Measurements from ENCODE around the gene AUTS2. TPM values are rescaled to one million over a fixed set of nuclear protein-coding genes. Genes with fewer than 3 reads are reported as not detected.

Gene AUTS2
- total and polyA plus RNA-seq, 2 experiments from 2014 or later = 32.0 to 91.0 TPM

- TF ChIP-seq REST (IDR thresholded peaks at IDR 0.05; ENCODE audit: unreplicated experiment) (no peak), EZH2phosphoT487 (IDR thresholded peaks at IDR 0.05; ENCODE audit: unreplicated experiment) (no peak), CREB1 (CRISPR knock-in tag; IDR thresholded peaks at IDR 0.05; ENCODE audit: low read depth) (no peak), POLR2AphosphoS5 (IDR thresholded peaks at IDR 0.05; ENCODE audit: low read depth) (no peak), JUNB (IDR thresholded peaks at IDR 0.05; ENCODE audit: unreplicated experiment) (no peak)
These were observed 308.2 kb downstream of the AUTS2 start (continued) for GRCh38 chr7:69906283-69906995.

GRCh38 chr7:69907720-69908119 lies 309.4 kb downstream of the AUTS2 start:
- no peak for ATAC-seq
- no peak overlapping the region for H2AFZ ChIP-seq
- no peaks in the 10 kb centered on the region for H3K36me3 ChIP-seq (ENCODE audit: insufficient read depth)
- H3K27ac Mint-ChIP-seq = no peak overlapping the region
- no peak overlapping the region for H3K4me3 ChIP-seq
- no peaks in the 10 kb centered on the region for H3K4me1 ChIP-seq (ENCODE audit: insufficient read depth)
- no peaks in the 10 kb centered on the region for H3K27me3 ChIP-seq (ENCODE audit: insufficient read depth)
- no peak for DNase-seq (ENCODE audit: low spot score)
- no peaks in the 10 kb centered on the region for H3F3A ChIP-seq (replicated peaks; ENCODE audit: low read depth)
- no peaks in the 10 kb centered on the region for H3K4me1 Mint-ChIP-seq
- H3K4me3 Mint-ChIP-seq = no peak overlapping the region
- no peak overlapping the region for H3K4me2 ChIP-seq
- no peak overlapping the region for H3K27ac ChIP-seq (ENCODE audit: low read depth)
- no peak for TF ChIP-seq EZH2phosphoT487 (IDR thresholded peaks at IDR 0.05; ENCODE audit: unreplicated experiment)
- no peak for TF ChIP-seq CREB1 (CRISPR knock-in tag; IDR thresholded peaks at IDR 0.05; ENCODE audit: low read depth)
- H4K20me1 ChIP-seq (replicated peaks; ENCODE audit: insufficient read depth) = no peaks in the 10 kb centered on the region
- H3K27me3 Mint-ChIP-seq (ENCODE audit: insufficient read depth, low read depth, poor library complexity) = peaks cover 4% of the 10 kb centered on the region
- H3K9me2 ChIP-seq (ENCODE audit: insufficient read depth) = no peaks in the 10 kb centered on the region
- no peaks in the 10 kb centered on the region for H3K79me2 ChIP-seq (replicated peaks; ENCODE audit: insufficient read depth)
- H3K9me3 Mint-ChIP-seq = peaks cover 24% of the 10 kb centered on the region
- H3K36me3 Mint-ChIP-seq (ENCODE audit: low read depth) = peaks cover 21% of the 10 kb centered on the region

DNA sequence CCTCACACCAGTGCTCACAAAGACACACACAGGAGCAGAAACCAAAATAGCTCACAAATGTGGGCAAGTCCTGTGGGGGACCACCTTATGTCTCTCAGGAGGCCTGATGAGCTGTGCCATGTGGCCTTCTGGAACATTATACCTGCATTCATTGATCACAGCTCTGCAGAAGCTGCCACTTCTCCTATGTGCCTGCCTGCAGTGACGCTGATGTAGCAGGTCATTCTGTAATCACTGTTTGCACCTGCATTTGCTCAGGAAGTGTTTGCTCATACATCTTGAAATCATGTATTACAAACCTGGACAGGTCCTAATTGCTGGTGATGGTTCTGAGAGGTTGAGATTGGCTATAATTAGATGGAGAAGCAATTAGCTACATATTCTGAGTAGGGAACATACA lies 310.2 kb downstream of the AUTS2 start:
- Histone ChIP-seq H3K27ac (ENCODE audit: low read depth) (no peak overlapping the region), H3K36me3 (ENCODE audit: insufficient read depth) (no peaks in the 10 kb centered on the region), H3K4me2 (no peak overlapping the region), H4K20me1 (replicated peaks; ENCODE audit: insufficient read depth) (no peaks in the 10 kb centered on the region), H2AFZ (no peak overlapping the region), H3F3A (replicated peaks; ENCODE audit: low read depth) (no peaks in the 10 kb centered on the region), H3K4me1 (ENCODE audit: insufficient read depth) (no peaks in the 10 kb centered on the region), H3K79me2 (replicated peaks; ENCODE audit: insufficient read depth) (no peaks in the 10 kb centered on the region), H3K27me3 (ENCODE audit: insufficient read depth) (no peaks in the 10 kb centered on the region), H3K4me3 (no peak overlapping the region), H3K9me2 (ENCODE audit: insufficient read depth) (no peaks in the 10 kb centered on the region)
- no peak for DNase-seq (ENCODE audit: low spot score)
- no peak for ATAC-seq
- peaks cover 27% of the 10 kb centered on the region for H3K9me3 Mint-ChIP-seq
- H3K27ac Mint-ChIP-seq = no peak overlapping the region
- peaks cover 4% of the 10 kb centered on the region for H3K27me3 Mint-ChIP-seq (ENCODE audit: insufficient read depth, low read depth, poor library complexity)
- H3K4me3 Mint-ChIP-seq = no peak overlapping the region
- H3K4me1 Mint-ChIP-seq = no peaks in the 10 kb centered on the region
- H3K36me3 Mint-ChIP-seq (ENCODE audit: low read depth) = peaks cover 24% of the 10 kb centered on the region
- TF ChIP-seq CREB1 (CRISPR knock-in tag; IDR thresholded peaks at IDR 0.05; ENCODE audit: low read depth) = no peak
- no peak for TF ChIP-seq ETS1 (IDR thresholded peaks at IDR 0.05)
- no peak for TF ChIP-seq STAT1 (IDR thresholded peaks at IDR 0.05; ENCODE audit: unreplicated experiment)
- TF ChIP-seq JUNB (IDR thresholded peaks at IDR 0.05; ENCODE audit: unreplicated experiment) = no peak
- no peak for TF ChIP-seq NANOG (IDR thresholded peaks at IDR 0.05; ENCODE audit: borderline replicate concordance)
- TF ChIP-seq EZH2phosphoT487 (IDR thresholded peaks at IDR 0.05; ENCODE audit: unreplicated experiment) = no peak
- TF ChIP-seq EZH2 (IDR thresholded peaks at IDR 0.05; ENCODE audit: low read depth, unreplicated experiment) = no peak
- TF ChIP-seq POLR2AphosphoS5 (IDR thresholded peaks at IDR 0.05; ENCODE audit: low read depth) = no peak
- TF ChIP-seq ZNF114 (CRISPR knock-in tag; IDR thresholded peaks at IDR 0.05) = no peak
- no peak for TF ChIP-seq ZNF331 (CRISPR knock-in tag; IDR thresholded peaks at IDR 0.05; ENCODE audit: low read depth)
- TF ChIP-seq, protein P1, sequence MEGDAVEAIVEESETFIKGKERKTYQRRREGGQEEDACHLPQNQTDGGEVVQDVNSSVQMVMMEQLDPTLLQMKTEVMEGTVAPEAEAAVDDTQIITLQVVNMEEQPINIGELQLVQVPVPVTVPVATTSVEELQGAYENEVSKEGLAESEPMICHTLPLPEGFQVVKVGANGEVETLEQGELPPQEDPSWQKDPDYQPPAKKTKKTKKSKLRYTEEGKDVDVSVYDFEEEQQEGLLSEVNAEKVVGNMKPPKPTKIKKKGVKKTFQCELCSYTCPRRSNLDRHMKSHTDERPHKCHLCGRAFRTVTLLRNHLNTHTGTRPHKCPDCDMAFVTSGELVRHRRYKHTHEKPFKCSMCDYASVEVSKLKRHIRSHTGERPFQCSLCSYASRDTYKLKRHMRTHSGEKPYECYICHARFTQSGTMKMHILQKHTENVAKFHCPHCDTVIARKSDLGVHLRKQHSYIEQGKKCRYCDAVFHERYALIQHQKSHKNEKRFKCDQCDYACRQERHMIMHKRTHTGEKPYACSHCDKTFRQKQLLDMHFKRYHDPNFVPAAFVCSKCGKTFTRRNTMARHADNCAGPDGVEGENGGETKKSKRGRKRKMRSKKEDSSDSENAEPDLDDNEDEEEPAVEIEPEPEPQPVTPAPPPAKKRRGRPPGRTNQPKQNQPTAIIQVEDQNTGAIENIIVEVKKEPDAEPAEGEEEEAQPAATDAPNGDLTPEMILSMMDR (conservative IDR thresholded peaks at IDR 0.05; ENCODE audit: low read depth in 2 of 2) = no peak

Measured in GM23338 (cell line).